Calu3 (cell line): ENCODE measurements around the gene NANS. TPM values are rescaled to one million over a fixed set of nuclear protein-coding genes. Genes with fewer than 3 reads are reported as not detected.
A peak's percentile ranks its signal among the peaks of the same experiment; 100 is the strongest.

Source experiments
- BruUV-seq: library from RNA; stranded (reverse); fragments of 400-500 nt; replicated peaks from 2 replicates; lab custom pipeline; 2021; lab: Mats Ljungman, UMichigan
- CTCF ChIA-PET: fragments of 300-600 bp; sonication (Branson Sonifier 250); formaldehyde crosslinking; loops from one replicate; lab custom pipeline; 2022; ENCODE audit warnings: antibody characterized with exemption; lab: Charles Lee
- DNase-seq: peaks from one replicate; pipeline ENCODE4 v3.0.0; 2022
- H3K27ac Mint-ChIP-seq: one replicate; pipeline ENCODE4 v1.8.0; 2022; ENCODE audit warnings: mixed read lengths; ENCODE audit not compliant: unreplicated experiment
- H3K27me3 Mint-ChIP-seq: one replicate; pipeline ENCODE4 v1.8.0; 2022; ENCODE audit warnings: mixed read lengths; ENCODE audit not compliant: unreplicated experiment
- H3K36me3 Mint-ChIP-seq: one replicate; pipeline ENCODE4 v1.8.0; 2022; ENCODE audit warnings: mild to moderate bottlenecking, moderate library complexity, mixed read lengths; ENCODE audit not compliant: insufficient read depth, unreplicated experiment
- H3K4me1 Mint-ChIP-seq: one replicate; pipeline ENCODE4 v1.8.0; 2022; ENCODE audit warnings: mild to moderate bottlenecking, low read depth, mixed read lengths; ENCODE audit not compliant: unreplicated experiment
- H3K4me3 Mint-ChIP-seq: one replicate; pipeline ENCODE4 v1.8.0; 2022; ENCODE audit warnings: mild to moderate bottlenecking, low read depth, moderate library complexity, mixed read lengths; ENCODE audit not compliant: unreplicated experiment
- H3K9me3 Mint-ChIP-seq: one replicate; pipeline ENCODE4 v1.8.0; 2022; ENCODE audit warnings: low read depth, mixed read lengths; ENCODE audit not compliant: unreplicated experiment
- CTCF ChIP-seq: fragments of 200-600 bp; IDR thresholded peaks from one replicate; pipeline ENCODE4 v1.8.0; 2022; ENCODE audit warnings: antibody characterized with exemption; ENCODE audit not compliant: unreplicated experiment
- intact Hi-C: fragments of 100-400 bp; cut with micrococcal nuclease; formaldehyde crosslinking; loops from one replicate; pipeline ENCODE4 v1.10.0; 2022; ENCODE audit not compliant: unreplicated experiment
- total RNA-seq: library from RNA; stranded (reverse); gene quantifications from 2 replicates; pipeline ENCODE4 v1.2.3, GENCODE V29; 2022

NANS gene
- total RNA-seq, 1 experiment from 2014 or later, result 47.5 TPM

- BruUV-seq, result no TSS peak
- intact Hi-C loops, result loop anchor here (10.0 kb wide), 1 partner anchor 126 kb away; no protein-coding TSS in a partner anchor
- H3K36me3 Mint-ChIP-seq, result peaks cover 29% of the 10 kb centered on the region
- DNase-seq, result no peak
- TF ChIP-seq CTCF, result no peak
- no peak overlapping the region for H3K4me3 Mint-ChIP-seq
- no peak overlapping the region for H3K27ac Mint-ChIP-seq
- H3K27me3 Mint-ChIP-seq, result no peaks in the 10 kb centered on the region
- no peaks in the 10 kb centered on the region for H3K9me3 Mint-ChIP-seq
- CTCF ChIA-PET, result no interaction called here
- peaks cover 16% of the 10 kb centered on the region for H3K4me1 Mint-ChIP-seq
Observed at GRCh38 chr9:98078895-98079294, 22.4 kb downstream of the NANS start.

- peaks cover 8% of the 10 kb centered on the region for H3K4me1 Mint-ChIP-seq
- CTCF ChIA-PET, result no interaction called here
- intact Hi-C loops, result no loop called here
- no peaks in the 10 kb centered on the region for H3K9me3 Mint-ChIP-seq
- no peak for TF ChIP-seq CTCF
- no peak overlapping the region for H3K4me3 Mint-ChIP-seq
- H3K36me3 Mint-ChIP-seq, result peaks cover 30% of the 10 kb centered on the region
- no peaks in the 10 kb centered on the region for H3K27me3 Mint-ChIP-seq
- no TSS peak for BruUV-seq
- DNase-seq, result no peak
- no peak overlapping the region for H3K27ac Mint-ChIP-seq
Observed at GRCh38 chr9:98080326-98080725, 23.8 kb downstream of the NANS start.

- Mint-ChIP-seq H3K4me1 (peaks cover 8% of the 10 kb centered on the region), H3K36me3 (peaks cover 30% of the 10 kb centered on the region), H3K9me3 (no peaks in the 10 kb centered on the region), H3K4me3 (no peak overlapping the region), H3K27me3 (no peaks in the 10 kb centered on the region), H3K27ac (no peak overlapping the region)
- DNase-seq, result no peak
- TF ChIP-seq CTCF, result no peak
- CTCF ChIA-PET, result no interaction called here
- intact Hi-C loops, result no loop called here
- no TSS peak for BruUV-seq
Observed at GRCh38 chr9:98080780-98081179, 24.2 kb downstream of the NANS start.

GRCh38 chr9:98081477-98082219 is 25.1 kb downstream of the NANS start:
- no peaks in the 10 kb centered on the region for H3K27me3 Mint-ChIP-seq
- CTCF ChIA-PET, result no interaction called here
- H3K27ac Mint-ChIP-seq, result no peak overlapping the region
- peak; percentile 46 for DNase-seq
- no peaks in the 10 kb centered on the region for H3K9me3 Mint-ChIP-seq
- H3K4me3 Mint-ChIP-seq, result no peak overlapping the region
- peaks cover 36% of the 10 kb centered on the region for H3K36me3 Mint-ChIP-seq
- TF ChIP-seq CTCF, result no peak
- BruUV-seq, result no TSS peak
- H3K4me1 Mint-ChIP-seq, result peaks cover 14% of the 10 kb centered on the region
- intact Hi-C loops, result no loop called here
